GM06990 (cell line): ENCODE results near the gene EGFR.

Experiments used
- DNase-seq: peaks from one replicate; pipeline ENCODE4 v3.0.0-alpha.2; 2011; ENCODE audit not compliant: insufficient read length; ENCODE audit errors: extremely low read depth
- H3K27me3 ChIP-seq: replicated peaks from 2 replicates; pipeline ENCODE4 v1.6.0; 2011; ENCODE audit warnings: low read length; ENCODE audit not compliant: control insufficient read depth, insufficient read depth
- H3K36me3 ChIP-seq: 2 replicates; pipeline ENCODE4 v1.5.1; 2011; ENCODE audit warnings: low read length; ENCODE audit not compliant: control insufficient read depth, insufficient read depth
- H3K4me3 ChIP-seq: replicated peaks from 2 replicates; pipeline ENCODE4 v1.5.1; 2011; ENCODE audit warnings: low read depth, mild to moderate bottlenecking, control low read depth, low read length
- TF ChIP-seq, protein P1 (sequence below): IDR thresholded peaks from 2 replicates; pipeline ENCODE4 v1.5.1; 2011; ENCODE audit warnings: low read length, control low read depth, mild to moderate bottlenecking, inconsistent platforms; ENCODE audit not compliant: insufficient read depth, poor library complexity, severe bottlenecking

The EGFR gene

DNA sequence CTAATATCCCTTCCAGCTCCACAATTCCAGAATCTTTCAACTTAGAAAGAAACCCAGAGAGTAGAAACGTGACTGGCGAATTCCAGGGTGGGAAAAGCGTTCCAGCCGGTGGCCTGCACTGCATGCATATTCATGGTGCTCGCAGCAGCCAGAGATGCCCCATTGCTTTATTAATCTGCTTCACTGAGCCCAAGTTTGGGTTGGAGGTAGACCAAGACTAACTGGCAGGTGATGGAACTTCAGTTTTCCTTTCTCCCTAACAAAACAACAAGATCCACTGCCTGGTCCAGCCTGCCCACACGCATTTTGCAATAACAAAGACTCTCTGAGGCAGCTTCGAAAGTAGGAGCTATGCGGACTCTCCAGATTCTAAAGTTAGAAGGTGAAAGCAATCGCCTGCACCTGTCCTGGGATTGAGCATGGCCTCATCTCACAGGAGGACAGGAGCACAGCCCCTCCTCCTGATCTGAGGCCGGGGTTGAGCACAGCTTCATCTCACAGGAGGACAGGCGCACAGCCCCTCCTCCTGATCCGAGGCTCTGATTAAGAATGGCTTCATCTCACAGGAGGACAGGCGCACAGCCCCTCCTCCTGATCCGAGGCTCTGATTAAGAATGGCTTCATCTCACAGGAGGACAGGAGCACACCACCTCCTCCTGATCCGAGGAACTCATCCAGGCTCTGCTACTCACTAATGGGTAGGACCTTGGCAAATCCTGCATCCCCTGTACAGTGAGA, 218.5 kb downstream of the EGFR start:
- TF ChIP-seq, protein P1, sequence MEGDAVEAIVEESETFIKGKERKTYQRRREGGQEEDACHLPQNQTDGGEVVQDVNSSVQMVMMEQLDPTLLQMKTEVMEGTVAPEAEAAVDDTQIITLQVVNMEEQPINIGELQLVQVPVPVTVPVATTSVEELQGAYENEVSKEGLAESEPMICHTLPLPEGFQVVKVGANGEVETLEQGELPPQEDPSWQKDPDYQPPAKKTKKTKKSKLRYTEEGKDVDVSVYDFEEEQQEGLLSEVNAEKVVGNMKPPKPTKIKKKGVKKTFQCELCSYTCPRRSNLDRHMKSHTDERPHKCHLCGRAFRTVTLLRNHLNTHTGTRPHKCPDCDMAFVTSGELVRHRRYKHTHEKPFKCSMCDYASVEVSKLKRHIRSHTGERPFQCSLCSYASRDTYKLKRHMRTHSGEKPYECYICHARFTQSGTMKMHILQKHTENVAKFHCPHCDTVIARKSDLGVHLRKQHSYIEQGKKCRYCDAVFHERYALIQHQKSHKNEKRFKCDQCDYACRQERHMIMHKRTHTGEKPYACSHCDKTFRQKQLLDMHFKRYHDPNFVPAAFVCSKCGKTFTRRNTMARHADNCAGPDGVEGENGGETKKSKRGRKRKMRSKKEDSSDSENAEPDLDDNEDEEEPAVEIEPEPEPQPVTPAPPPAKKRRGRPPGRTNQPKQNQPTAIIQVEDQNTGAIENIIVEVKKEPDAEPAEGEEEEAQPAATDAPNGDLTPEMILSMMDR, result no peak
- Histone ChIP-seq H3K36me3 (no peaks in the 10 kb centered on the region), H3K4me3 (no peak overlapping the region), H3K27me3 (no peaks in the 10 kb centered on the region; the same call in none of the 2 replicates)
- DNase-seq, result no peak

GRCh38 chr7:55239406-55239805, 220.6 kb downstream of the EGFR start:
- TF ChIP-seq, protein P1, result no peak
- no peak for DNase-seq
- Histone ChIP-seq H3K4me3 (no peak overlapping the region), H3K36me3 (no peaks in the 10 kb centered on the region), H3K27me3 (no peaks in the 10 kb centered on the region; the same call in none of the 2 replicates)

DNA sequence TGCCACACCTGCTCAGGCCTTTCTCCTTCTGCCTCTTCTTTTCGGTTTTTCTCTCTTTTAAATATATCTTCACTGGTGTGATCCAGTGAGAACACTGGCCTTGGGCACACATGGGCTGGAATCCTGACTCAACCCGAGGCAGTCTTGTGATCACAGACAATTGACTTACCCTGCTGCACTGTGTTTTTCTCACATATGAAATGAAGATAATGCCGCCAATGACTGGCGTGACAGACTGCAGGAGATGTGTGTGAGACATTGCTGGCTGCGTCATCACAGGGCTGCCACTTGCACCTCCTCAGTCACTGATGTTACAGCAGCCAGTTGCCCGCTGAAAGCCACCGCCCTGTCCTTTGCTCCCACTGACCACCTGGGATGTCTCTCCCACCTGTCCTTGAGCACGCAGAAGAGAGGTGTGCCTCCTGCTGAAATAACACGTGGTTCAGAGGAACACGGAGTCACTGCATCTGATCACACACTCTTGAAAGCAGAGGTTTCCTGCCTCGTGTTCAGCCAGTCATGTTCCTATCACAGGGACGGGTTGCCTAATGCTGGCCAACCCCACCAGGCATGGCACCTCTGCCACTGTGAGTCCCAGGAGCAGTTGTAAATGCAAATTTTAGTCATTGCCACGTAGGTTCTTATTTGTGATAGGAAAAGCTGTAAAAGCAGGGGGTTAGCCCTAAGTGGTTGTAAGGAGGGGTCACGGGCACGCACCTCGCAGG, 221.8 kb downstream of the EGFR start:
- TF ChIP-seq, protein P1, result no peak
- Histone ChIP-seq H3K36me3 (no peaks in the 10 kb centered on the region), H3K4me3 (no peak overlapping the region), H3K27me3 (no peaks in the 10 kb centered on the region; the same call in none of the 2 replicates)
- DNase-seq, result no peak

GRCh38 chr7:55241958-55242357, 223.1 kb downstream of the EGFR start:
- H3K27me3 ChIP-seq, result no peaks in the 10 kb centered on the region; the same call in none of the 2 replicates
- TF ChIP-seq, protein P1, result no peak
- H3K4me3 ChIP-seq, result no peak overlapping the region
- H3K36me3 ChIP-seq, result no peaks in the 10 kb centered on the region
- DNase-seq, result no peak

DNA sequence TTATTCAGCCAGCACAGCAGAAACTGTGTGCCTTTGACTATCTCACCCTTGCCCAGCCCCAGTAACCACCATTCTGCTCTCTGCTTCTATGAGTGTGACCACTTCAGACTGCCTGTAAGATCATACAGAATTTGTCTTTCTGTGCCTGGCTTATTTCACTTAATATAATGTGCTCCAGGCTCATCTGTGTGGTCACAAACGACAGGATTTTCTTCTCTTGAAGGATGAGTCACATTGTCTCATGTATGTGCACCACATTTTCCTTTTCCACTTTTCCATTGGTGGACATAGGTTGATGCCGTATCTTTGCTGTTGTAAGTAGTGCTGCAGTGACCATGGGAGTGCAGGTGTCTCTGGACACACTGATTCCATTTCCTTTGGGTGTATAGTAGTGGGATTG, 223.8 kb downstream of the EGFR start:
- H3K27me3 ChIP-seq, result no peaks in the 10 kb centered on the region; the same call in none of the 2 replicates
- no peak for DNase-seq
- H3K36me3 ChIP-seq, result no peaks in the 10 kb centered on the region
- TF ChIP-seq, protein P1, result no peak
- H3K4me3 ChIP-seq, result no peak overlapping the region
